ENCODE results near the gene NHLH2.

The NHLH2 gene

DNA sequence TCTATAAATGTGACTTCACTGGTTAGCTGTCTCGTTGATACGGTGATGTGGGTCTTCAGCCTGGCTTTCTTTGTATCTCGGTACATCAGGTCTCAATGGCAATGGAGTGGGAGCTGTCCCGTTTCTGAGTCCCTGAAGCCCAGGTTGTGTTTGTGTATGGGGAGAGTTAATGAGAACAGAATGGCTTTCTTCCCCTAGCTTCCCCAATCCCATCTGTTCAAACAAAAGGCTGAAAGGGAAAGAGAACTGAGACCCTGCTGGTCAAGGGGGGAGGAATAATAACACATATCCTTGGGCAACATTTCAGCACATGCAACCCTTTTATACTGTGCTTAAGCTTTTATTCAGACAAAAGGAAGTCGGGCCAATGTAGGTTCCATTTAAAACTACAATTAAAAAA, 44.0 kb downstream of the NHLH2 start:
- H3K36me3 Mint-ChIP-seq: no peaks in the 10 kb centered on the region
- H3K4me1 Mint-ChIP-seq: no peaks in the 10 kb centered on the region
- H3K9me3 Mint-ChIP-seq: no peaks in the 10 kb centered on the region
- peaks cover 38% of the 10 kb centered on the region for H3K27me3 Mint-ChIP-seq
- ATAC-seq: no peak
- no peak overlapping the region for H3K4me3 Mint-ChIP-seq
- H3K27ac Mint-ChIP-seq: no peak overlapping the region

- Mint-ChIP-seq H3K27me3 (peaks cover 36% of the 10 kb centered on the region), H3K4me3 (no peak overlapping the region), H3K36me3 (no peaks in the 10 kb centered on the region), H3K9me3 (no peaks in the 10 kb centered on the region), H3K4me1 (no peaks in the 10 kb centered on the region), H3K27ac (no peak overlapping the region)
- ATAC-seq: no peak
Measured at GRCh38 chr1:115796036-115796435, 44.9 kb downstream of the NHLH2 start.

- no peaks in the 10 kb centered on the region for H3K9me3 Mint-ChIP-seq
- ATAC-seq: no peak
- no peaks in the 10 kb centered on the region for H3K36me3 Mint-ChIP-seq
- peaks cover 29% of the 10 kb centered on the region for H3K27me3 Mint-ChIP-seq
- H3K4me1 Mint-ChIP-seq: no peaks in the 10 kb centered on the region
- no peak overlapping the region for H3K4me3 Mint-ChIP-seq
- no peak overlapping the region for H3K27ac Mint-ChIP-seq
Measured at GRCh38 chr1:115794976-115795639, 45.8 kb downstream of the NHLH2 start.

DNA sequence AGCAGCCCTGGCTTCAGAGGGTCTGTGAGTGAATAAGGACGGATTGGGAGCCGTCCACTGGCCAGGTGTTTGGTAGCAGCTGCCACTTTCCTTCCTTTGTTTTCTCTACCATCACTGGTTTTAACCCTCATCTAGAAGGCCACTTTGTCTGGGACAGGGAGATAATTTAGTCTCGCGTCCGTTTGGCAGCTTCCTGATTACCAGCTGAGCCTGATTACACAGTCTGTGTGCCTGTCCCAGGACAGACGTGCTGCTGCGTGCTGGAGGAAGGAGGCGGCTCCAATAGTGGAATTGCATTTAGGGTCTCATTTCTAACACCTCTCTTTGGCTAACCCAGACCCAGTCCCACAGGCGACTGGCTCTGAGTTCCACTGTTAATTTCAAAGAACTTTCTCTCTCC, 47.8 kb downstream of the NHLH2 start:
- H3K36me3 Mint-ChIP-seq: no peaks in the 10 kb centered on the region
- no peaks in the 10 kb centered on the region for H3K4me1 Mint-ChIP-seq
- no peak overlapping the region for H3K4me3 Mint-ChIP-seq
- no peak for ATAC-seq
- peaks cover 29% of the 10 kb centered on the region for H3K27me3 Mint-ChIP-seq
- no peaks in the 10 kb centered on the region for H3K9me3 Mint-ChIP-seq
- no peak overlapping the region for H3K27ac Mint-ChIP-seq

- no peak for ATAC-seq
- H3K4me1 Mint-ChIP-seq: no peaks in the 10 kb centered on the region
- peaks cover 1% of the 10 kb centered on the region for H3K9me3 Mint-ChIP-seq
- H3K4me3 Mint-ChIP-seq: no peak overlapping the region
- no peak overlapping the region for H3K27ac Mint-ChIP-seq
- H3K27me3 Mint-ChIP-seq: peaks cover 29% of the 10 kb centered on the region
- H3K36me3 Mint-ChIP-seq: no peaks in the 10 kb centered on the region
Measured at GRCh38 chr1:115791816-115792215, 49.1 kb downstream of the NHLH2 start.

- H3K36me3 Mint-ChIP-seq: no peaks in the 10 kb centered on the region
- H3K4me3 Mint-ChIP-seq: no peak overlapping the region
- no peak overlapping the region for H3K27ac Mint-ChIP-seq
- H3K4me1 Mint-ChIP-seq: no peaks in the 10 kb centered on the region
- peaks cover 3% of the 10 kb centered on the region for H3K9me3 Mint-ChIP-seq
- peaks cover 29% of the 10 kb centered on the region for H3K27me3 Mint-ChIP-seq
- ATAC-seq: no peak
Measured at GRCh38 chr1:115790846-115791245, 50.1 kb downstream of the NHLH2 start.

DNA sequence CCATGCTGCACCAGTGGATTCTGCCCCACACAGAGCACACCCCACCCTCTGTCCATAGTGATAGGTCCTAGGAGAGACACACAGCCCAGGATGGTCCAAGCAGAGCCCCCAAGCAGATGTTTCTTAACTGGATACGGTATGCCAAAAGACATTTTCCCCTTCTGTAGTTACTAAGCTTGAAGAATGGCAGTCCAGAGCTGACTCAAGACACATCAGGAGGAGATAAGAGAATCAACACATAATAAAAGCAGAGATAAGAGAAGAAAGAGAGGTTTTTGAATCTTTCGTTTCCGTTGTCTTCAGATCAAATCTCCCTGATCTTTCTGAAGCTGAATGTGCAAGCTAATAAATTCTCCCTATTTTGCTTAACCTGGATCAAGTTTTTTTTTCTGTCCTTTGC, 50.6 kb downstream of the NHLH2 start:
- no peak overlapping the region for H3K4me3 Mint-ChIP-seq
- H3K4me1 Mint-ChIP-seq: no peaks in the 10 kb centered on the region
- H3K9me3 Mint-ChIP-seq: peaks cover 3% of the 10 kb centered on the region
- no peak overlapping the region for H3K27ac Mint-ChIP-seq
- no peaks in the 10 kb centered on the region for H3K36me3 Mint-ChIP-seq
- ATAC-seq: no peak
- peaks cover 25% of the 10 kb centered on the region for H3K27me3 Mint-ChIP-seq
